ENCODE measurements around the gene STARD3.
"Not testable (repeated sequence)": the region's sequence is repeated elsewhere in the genome, so short reads cannot be mapped to it uniquely, and the experiment has no call there.

Gene STARD3

DNA sequence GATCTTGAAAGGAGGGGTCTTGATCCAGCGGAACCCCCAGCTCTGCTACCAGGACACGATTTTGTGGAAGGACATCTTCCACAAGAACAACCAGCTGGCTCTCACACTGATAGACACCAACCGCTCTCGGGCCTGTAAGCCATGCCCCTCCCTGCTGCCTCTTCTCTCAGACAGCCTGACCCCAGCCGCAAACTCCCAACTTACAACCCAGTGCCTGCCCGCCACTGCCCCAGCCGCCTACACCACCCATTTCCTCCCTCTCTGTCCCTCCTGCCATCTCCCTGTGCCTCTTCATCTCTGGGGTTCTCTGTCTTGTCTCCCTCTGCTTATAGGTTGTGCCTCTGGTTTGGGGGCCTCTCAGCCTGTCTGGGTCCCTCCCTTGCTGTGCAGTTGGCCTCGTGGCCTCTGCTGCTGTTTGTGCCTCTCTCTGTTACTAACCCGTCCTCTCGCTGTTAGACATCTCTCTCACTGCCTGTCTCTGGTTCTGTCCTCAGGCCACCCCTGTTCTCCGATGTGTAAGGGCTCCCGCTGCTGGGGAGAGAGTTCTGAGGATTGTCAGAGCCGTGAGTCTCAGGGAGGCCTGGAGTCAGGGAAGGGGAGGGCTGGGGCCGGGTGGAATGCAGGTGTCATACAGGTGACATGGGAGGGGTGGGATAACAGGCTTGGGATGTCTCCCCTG, 72.5 kb downstream of the STARD3 start:
- peak overlapping the region; percentile 54 for H3K27ac Mint-ChIP-seq
- no peak overlapping the region for H3K4me3 Mint-ChIP-seq
- H3K36me3 Mint-ChIP-seq (ENCODE audit: low read depth), result peaks cover 17% of the 10 kb centered on the region
- peaks cover 4% of the 10 kb centered on the region for H3K27me3 Mint-ChIP-seq (ENCODE audit: low read depth, poor library complexity)
- no peaks in the 10 kb centered on the region for H3K9me3 Mint-ChIP-seq
- no peak for TF ChIP-seq CTCF (IDR thresholded peaks at IDR 0.05)
- peaks cover 9% of the 10 kb centered on the region for H3K4me1 Mint-ChIP-seq
- no peak for DNase-seq

DNA sequence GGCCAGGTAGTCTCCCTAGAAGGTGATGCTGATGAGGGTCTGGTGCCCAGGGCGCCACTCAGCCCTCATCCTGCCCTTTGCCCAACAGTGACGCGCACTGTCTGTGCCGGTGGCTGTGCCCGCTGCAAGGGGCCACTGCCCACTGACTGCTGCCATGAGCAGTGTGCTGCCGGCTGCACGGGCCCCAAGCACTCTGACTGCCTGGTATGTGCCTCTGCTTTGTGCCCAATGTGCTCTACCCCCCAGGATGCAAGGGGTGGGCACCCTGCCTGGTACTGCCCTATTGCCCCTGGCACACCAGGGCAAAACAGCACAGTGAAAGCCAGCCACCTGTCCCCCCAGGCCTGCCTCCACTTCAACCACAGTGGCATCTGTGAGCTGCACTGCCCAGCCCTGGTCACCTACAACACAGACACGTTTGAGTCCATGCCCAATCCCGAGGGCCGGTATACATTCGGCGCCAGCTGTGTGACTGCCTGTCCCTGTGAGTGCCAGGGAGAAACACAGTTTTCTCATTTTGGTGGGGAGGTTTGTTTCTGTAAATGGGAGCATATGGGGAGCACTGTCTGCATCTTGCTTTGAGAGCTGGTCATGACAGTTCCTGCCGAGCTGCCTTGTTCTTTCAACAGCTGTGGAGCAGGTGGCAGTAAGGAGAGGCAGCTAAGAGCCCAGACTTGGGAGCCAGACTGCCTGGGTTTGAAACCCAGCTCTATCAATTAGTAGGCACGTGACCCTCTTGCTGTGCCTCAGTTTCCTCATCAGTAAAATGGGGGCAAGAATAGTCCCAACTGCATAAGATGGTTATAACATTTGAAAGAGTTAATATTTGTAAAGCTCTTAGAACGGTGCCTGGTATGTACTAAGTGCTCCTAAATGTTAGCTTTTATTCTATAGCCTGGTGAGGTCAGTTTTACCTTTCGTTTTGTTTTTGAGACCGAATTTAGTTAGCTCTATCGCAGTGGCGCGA, 73.3 kb downstream of the STARD3 start:
- Mint-ChIP-seq H3K36me3 (ENCODE audit: low read depth) (peaks cover 17% of the 10 kb centered on the region), H3K27ac (no peak overlapping the region), H3K9me3 (no peaks in the 10 kb centered on the region), H3K4me1 (peaks cover 1% of the 10 kb centered on the region), H3K4me3 (no peak overlapping the region), H3K27me3 (ENCODE audit: low read depth, poor library complexity) (no peaks in the 10 kb centered on the region)
- DNase-seq, result no peak
- no peak for TF ChIP-seq CTCF (IDR thresholded peaks at IDR 0.05)

DNA sequence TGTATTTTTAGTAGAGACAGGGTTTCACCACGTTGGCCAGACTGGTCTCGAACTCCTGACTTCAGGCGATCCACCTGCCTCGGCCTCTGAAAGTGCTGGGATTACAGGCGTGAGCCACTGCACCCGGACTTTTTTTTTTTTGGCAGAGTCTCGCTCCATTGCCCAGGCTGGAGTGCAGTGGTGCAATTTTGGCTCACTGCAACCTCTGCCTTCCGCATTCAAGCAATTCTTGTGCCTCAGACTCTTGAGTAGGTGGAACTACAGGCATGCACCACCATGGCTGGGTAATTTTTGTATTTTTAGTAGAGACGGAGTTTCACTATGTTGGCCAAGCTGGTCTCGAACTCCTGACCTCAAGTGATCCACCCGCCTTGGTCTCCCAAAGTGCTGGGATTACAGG, 74.1 kb downstream of the STARD3 start:
- Mint-ChIP-seq H3K36me3 (ENCODE audit: low read depth) (peaks cover 17% of the 10 kb centered on the region), H3K27ac (peak overlapping the region; percentile 36)
- H3K4me3 Mint-ChIP-seq; H3K4me1 Mint-ChIP-seq; DNase-seq; H3K9me3 Mint-ChIP-seq; H3K27me3 Mint-ChIP-seq (ENCODE audit: low read depth, poor library complexity): not testable (repeated sequence)

DNA sequence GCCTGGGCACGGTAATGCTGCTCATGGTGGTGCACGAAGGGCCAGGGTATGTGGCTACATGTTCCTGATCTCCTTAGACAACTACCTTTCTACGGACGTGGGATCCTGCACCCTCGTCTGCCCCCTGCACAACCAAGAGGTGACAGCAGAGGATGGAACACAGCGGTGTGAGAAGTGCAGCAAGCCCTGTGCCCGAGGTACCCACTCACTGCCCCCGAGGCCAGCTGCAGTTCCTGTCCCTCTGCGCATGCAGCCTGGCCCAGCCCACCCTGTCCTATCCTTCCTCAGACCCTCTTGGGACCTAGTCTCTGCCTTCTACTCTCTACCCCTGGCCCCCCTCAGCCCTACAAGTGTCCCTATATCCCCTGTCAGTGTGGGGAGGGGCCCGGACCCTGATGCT, 74.9 kb downstream of the STARD3 start:
- no peak overlapping the region for H3K27ac Mint-ChIP-seq
- no peak for TF ChIP-seq CTCF (IDR thresholded peaks at IDR 0.05)
- no peaks in the 10 kb centered on the region for H3K4me1 Mint-ChIP-seq
- no peaks in the 10 kb centered on the region for H3K9me3 Mint-ChIP-seq
- no peak for DNase-seq
- H3K4me3 Mint-ChIP-seq, result no peak overlapping the region
- H3K36me3 Mint-ChIP-seq (ENCODE audit: low read depth), result peaks cover 17% of the 10 kb centered on the region
- H3K27me3 Mint-ChIP-seq (ENCODE audit: low read depth, poor library complexity), result no peaks in the 10 kb centered on the region
